Neural crest cell (in vitro differentiated cells): ENCODE results near the gene WDR44. TPM values are rescaled to one million over a fixed set of nuclear protein-coding genes. Genes with fewer than 3 reads are reported as not detected.

Experiments used
- DNase-seq: peaks from one replicate; pipeline ENCODE4 v3.0.0; 2021; ENCODE audit warnings: low read depth, mixed read lengths, low spot score
- H3K27ac Mint-ChIP-seq: one replicate; pipeline ENCODE4 v1.8.0; 2021; ENCODE audit warnings: mild to moderate bottlenecking, mixed read lengths; ENCODE audit not compliant: unreplicated experiment
- H3K27me3 Mint-ChIP-seq: 2 replicates; pipeline ENCODE4 v1.8.0; 2021; ENCODE audit warnings: low read depth, mild to moderate bottlenecking, mixed read lengths
- H3K36me3 Mint-ChIP-seq: 2 replicates; pipeline ENCODE4 v1.8.0; 2021; ENCODE audit warnings: low read depth, mild to moderate bottlenecking, mixed read lengths
- H3K4me1 Mint-ChIP-seq: 2 replicates; pipeline ENCODE4 v1.8.0; 2021; ENCODE audit warnings: mixed read lengths
- H3K4me3 Mint-ChIP-seq: one replicate; pipeline ENCODE4 v1.8.0; 2021; ENCODE audit warnings: mild to moderate bottlenecking, mixed read lengths
- H3K9me3 Mint-ChIP-seq: 2 replicates; pipeline ENCODE4 v1.8.0; 2021; ENCODE audit warnings: mixed read lengths
- total RNA-seq: library from RNA; stranded (reverse); gene quantifications from 2 replicates; pipeline ENCODE4 v1.2.1, GENCODE V29; 2021
- TF ChIP-seq, protein P1 (sequence below): fragments of 200-600 bp; sonication (generic); conservative IDR thresholded peaks from 2 replicates; pipeline ENCODE4 v1.5.0; 2021; ENCODE audit warnings: antibody characterized with exemption, mild to moderate bottlenecking

WDR44 gene
- total RNA-seq, 1 donor from 2014 or later = 10.9 TPM

DNA sequence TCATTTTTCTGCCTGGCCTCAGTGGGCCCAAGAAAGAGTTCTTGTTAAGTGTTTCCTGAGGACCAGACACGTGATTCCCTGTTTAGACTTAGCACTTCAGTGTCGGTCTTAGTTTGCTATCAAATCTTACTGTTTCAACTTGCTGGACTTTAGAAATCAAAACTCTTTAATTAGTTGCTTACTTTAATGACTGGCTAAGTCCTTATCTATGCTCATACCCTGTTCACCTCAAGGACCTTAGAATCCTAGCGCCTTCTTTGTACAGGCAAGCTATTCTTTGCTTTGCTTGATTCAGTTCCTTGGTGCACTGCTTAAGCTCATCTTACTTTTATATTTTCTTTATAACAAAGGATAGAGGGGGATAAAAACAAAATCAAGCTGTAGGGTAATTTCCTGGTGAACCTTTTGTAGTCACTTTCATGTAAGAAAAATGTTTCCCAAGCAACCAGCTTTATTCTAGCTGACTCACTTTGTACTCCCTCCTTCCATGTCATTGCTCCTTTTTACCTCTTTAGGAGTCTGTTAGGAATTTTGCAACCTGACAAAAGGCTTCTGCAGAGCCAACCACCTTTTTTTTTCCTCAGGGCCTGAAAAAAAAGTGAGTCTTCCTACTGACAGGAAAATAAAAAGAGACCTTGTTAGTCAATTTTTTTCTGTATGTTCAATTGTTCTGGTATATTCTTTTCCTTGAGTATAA lies 14.7 kb downstream of the WDR44 start:
- no peaks in the 10 kb centered on the region for H3K27me3 Mint-ChIP-seq
- TF ChIP-seq, protein P1, sequence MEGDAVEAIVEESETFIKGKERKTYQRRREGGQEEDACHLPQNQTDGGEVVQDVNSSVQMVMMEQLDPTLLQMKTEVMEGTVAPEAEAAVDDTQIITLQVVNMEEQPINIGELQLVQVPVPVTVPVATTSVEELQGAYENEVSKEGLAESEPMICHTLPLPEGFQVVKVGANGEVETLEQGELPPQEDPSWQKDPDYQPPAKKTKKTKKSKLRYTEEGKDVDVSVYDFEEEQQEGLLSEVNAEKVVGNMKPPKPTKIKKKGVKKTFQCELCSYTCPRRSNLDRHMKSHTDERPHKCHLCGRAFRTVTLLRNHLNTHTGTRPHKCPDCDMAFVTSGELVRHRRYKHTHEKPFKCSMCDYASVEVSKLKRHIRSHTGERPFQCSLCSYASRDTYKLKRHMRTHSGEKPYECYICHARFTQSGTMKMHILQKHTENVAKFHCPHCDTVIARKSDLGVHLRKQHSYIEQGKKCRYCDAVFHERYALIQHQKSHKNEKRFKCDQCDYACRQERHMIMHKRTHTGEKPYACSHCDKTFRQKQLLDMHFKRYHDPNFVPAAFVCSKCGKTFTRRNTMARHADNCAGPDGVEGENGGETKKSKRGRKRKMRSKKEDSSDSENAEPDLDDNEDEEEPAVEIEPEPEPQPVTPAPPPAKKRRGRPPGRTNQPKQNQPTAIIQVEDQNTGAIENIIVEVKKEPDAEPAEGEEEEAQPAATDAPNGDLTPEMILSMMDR = no peak
- H3K4me1 Mint-ChIP-seq = peaks cover 48% of the 10 kb centered on the region
- peak overlapping the region; percentile 57 for H3K4me3 Mint-ChIP-seq
- peak overlapping the region; percentile 82 for H3K27ac Mint-ChIP-seq
- no peaks in the 10 kb centered on the region for H3K36me3 Mint-ChIP-seq
- DNase-seq = no peak
- no peaks in the 10 kb centered on the region for H3K9me3 Mint-ChIP-seq

DNA sequence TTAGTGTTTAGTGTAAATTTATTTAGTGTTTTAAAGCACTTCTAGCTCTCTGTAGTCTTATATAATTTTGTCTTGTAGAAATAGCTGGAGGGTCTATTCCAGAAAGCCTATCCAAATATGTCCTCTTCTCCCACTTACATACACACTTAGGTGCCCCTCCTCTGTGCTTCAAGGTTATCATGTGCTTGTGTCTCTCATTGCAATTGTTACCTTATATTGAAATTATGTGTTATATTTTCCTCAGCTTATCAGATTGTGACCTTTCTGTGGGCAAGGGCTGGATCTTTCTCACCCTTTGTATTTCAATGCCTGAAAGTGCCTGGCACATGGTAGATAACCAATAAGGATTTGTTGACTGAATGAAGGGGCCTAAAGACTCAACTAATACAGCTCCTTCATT lies 18.4 kb downstream of the WDR44 start:
- H3K9me3 Mint-ChIP-seq = no peaks in the 10 kb centered on the region
- H3K27me3 Mint-ChIP-seq = no peaks in the 10 kb centered on the region
- no peak overlapping the region for H3K4me3 Mint-ChIP-seq
- TF ChIP-seq, protein P1 = no peak
- H3K27ac Mint-ChIP-seq = no peak overlapping the region
- DNase-seq = no peak
- H3K4me1 Mint-ChIP-seq = peaks cover 37% of the 10 kb centered on the region
- no peaks in the 10 kb centered on the region for H3K36me3 Mint-ChIP-seq

DNA sequence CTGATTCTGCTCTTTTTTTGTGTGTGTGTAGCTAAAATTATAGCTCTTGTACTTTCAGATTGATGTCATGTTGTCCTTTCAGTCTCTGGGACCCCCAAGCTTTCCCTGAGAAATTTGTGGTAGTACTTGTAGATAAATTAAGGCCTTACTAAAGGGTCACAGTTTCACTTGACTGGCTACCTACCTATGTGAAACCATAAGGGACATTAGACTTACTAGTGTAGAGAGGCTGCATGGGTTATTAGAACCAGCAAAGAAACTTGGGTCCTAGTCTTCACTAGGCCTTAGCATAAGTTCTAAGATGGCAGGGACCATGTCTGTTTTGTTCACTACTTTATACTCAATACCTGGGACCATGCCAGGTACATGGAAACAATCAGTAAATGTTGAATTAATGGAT lies 21.4 kb downstream of the WDR44 start:
- DNase-seq = no peak
- no peaks in the 10 kb centered on the region for H3K27me3 Mint-ChIP-seq
- TF ChIP-seq, protein P1 = no peak
- H3K27ac Mint-ChIP-seq = no peak overlapping the region
- peaks cover 5% of the 10 kb centered on the region for H3K9me3 Mint-ChIP-seq
- peaks cover 18% of the 10 kb centered on the region for H3K4me1 Mint-ChIP-seq
- H3K36me3 Mint-ChIP-seq = no peaks in the 10 kb centered on the region
- H3K4me3 Mint-ChIP-seq = no peak overlapping the region

DNA sequence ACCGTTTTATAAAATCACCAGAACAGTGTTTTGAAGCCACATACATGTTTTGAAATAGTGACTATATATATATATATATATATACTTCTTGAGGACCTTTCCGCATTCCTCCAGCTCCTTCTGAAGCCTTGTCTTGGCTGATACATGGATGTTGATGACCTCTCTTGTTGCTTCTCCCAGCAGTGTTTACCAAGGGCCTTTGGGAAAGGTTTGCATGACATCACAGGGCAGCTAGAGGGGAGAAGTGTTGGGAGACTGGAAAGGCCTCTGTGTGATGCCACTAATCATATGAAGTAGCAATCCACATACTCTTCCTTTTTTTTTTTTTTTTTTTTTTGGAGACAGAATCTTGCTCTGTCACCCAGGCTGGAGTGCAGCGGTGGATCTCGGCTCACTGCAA lies 22.5 kb downstream of the WDR44 start:
- Mint-ChIP-seq H3K27ac (no peak overlapping the region), H3K4me1 (peaks cover 19% of the 10 kb centered on the region)
- TF ChIP-seq, protein P1 = no peak

DNA sequence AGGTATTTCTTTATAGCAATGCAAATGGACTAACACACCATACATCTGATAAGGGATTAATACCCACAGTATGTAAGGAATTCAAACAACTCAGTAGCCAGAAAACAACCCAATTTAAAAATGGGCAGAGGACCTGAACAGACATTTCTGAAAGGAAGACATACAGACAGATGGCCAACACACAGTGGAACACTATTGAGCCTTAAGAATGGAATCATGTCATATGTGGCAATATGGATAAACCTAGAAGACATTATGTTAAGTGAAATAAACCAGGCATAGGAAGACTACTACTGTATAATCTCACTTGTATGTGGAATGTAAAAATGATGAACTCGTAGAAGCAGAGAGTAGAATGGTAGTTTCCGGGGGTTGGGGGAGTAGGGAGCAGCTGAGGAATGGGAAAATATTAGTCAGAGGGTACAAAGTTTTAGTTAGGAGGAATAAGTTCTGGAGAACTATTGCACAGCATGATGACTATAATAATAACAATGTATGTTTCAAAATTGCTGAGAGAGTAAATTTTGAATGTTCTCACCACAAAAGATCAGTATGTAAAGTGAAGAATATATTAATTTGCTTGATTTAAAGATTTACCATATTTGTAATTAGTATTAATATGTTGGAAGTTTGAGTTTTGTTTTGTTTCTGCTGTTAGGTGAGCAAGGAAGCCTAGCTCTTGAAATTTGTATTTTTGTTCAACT lies 25.2 kb downstream of the WDR44 start:
- Mint-ChIP-seq H3K36me3 (no peaks in the 10 kb centered on the region), H3K27ac (no peak overlapping the region), H3K4me1 (peaks cover 14% of the 10 kb centered on the region), H3K9me3 (peaks cover 5% of the 10 kb centered on the region), H3K4me3 (no peak overlapping the region), H3K27me3 (no peaks in the 10 kb centered on the region)
- no peak for DNase-seq
- TF ChIP-seq, protein P1 = no peak

More for the DNA sequence above, 22.5 kb downstream of the WDR44 start:
- peaks cover 5% of the 10 kb centered on the region for H3K9me3 Mint-ChIP-seq
- no peak overlapping the region for H3K4me3 Mint-ChIP-seq
- no peak for DNase-seq
- no peaks in the 10 kb centered on the region for H3K36me3 Mint-ChIP-seq
- no peaks in the 10 kb centered on the region for H3K27me3 Mint-ChIP-seq
